GM21381 (cell line): ENCODE measurements around the gene CD38.
"Not testable (repeated sequence)": the region's sequence is repeated elsewhere in the genome, so short reads cannot be mapped to it uniquely, and the experiment has no call there.

Source experiments
- ATAC-seq: cut with Tn5 transposase; IDR thresholded peaks from one replicate; pipeline ENCODE4 v1.9.1; 2021; ENCODE audit warnings: mild to moderate bottlenecking, moderate library complexity; ENCODE audit not compliant: unreplicated experiment

CD38 gene

GRCh38 chr4:15861198-15861597 lies 83.1 kb downstream of the CD38 start:
- ATAC-seq: not testable (repeated sequence)

GRCh38 chr4:15864651-15865566 lies 86.8 kb downstream of the CD38 start:
- ATAC-seq: no peak

DNA sequence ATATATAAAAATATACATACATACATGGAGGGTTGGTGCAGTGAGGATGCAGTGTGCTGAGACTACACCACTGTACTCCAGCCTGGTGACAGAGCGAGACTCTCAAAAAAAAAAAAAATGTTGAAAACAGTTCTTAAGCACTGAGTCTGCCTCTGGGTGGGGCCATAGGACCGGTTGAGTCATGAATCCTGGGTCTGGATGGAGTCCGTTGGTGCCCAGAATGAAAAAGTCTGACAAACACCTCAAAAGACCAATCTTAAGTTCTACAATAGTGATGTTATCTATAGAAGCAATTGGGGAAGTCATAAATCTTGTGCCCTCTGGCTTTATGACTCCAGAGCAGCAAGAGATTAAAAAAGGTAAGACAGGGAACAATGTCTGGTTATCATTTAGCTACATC lies 90.0 kb downstream of the CD38 start:
- no peak for ATAC-seq

- ATAC-seq: no peak
Observed at GRCh38 chr4:15868826-15869413, 90.8 kb downstream of the CD38 start.

DNA sequence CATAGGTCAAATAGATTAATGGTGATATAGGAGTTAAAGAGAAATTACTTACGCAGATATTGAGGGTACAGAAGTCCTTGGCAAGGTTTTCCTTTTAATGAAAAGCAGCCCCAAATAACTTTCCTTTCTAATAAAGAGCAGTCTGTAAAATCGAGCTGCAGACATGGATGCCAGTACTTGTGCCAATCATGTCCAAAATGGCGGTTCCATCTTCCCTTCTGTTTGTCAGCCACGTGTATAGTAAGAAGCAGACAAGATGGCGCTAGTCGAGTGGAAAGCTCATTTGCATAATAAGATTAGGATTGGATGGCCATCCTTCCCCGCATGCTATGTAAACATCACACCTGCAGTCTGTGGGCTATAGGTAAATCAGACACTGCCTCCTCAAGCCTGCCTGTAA lies 92.0 kb downstream of the CD38 start:
- ATAC-seq: no peak

GRCh38 chr4:15870921-15871664 lies 93.0 kb downstream of the CD38 start:
- no peak for ATAC-seq

DNA sequence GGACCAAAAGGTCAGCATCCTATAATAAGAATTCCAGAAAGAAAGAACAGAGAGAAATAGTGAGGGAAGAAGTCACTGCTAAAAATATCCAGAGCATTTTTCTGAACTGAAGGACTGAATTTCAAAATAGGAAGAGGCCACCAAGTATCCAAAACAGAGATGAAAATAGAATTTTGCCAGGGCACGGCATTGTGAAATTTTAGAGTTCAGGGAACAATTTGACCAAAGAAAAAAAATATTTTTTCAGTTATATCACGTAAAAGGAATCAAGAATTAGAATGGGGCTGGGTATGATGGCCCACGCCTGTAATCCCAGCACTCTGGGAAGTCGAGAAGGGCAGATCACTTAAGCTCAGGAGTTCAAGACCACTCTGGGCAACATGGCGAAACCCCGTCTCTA lies 95.0 kb downstream of the CD38 start:
- no peak for ATAC-seq

DNA sequence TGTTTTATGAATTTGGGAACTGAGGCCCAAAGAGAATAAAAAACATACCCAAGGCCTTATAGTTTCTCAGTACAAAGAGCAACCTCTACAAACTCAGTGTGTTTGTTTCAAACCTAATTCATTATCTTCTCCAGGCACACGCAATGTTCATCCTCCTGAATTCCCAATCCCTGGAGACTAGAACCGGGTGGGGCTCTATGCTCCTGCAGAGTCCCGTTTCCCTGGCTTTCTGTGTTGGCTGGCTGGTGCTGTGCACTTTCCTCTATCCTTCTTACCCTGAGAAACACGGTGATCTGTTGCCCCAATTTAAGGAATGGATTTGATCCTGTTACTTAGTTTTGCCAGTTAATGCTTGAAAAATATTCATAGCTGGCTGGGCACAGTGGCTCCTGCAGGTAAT lies 96.5 kb downstream of the CD38 start:
- no peak for ATAC-seq

GRCh38 chr4:15875663-15876460 lies 97.7 kb downstream of the CD38 start:
- ATAC-seq: no peak

DNA sequence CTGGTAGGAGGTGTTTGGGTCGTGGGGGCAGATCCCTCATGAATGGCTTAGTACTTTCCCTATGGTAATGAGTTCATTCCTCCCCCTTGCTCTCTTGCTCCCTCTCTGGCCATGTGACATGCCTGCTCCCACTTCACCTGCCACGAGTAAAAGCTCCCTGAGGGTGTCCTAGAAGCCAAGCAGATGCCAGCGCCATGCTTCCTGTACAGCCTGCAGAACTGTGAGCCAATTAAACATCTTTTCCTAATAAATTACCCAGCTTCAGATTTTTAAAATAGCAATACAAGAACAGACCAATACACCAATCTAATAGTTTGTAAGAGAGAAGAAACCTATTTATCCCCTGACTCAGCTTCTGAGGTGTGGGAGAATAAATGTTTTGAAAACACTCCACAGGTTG lies 99.9 kb downstream of the CD38 start:
- no peak for ATAC-seq

GRCh38 chr4:15881820-15882219 lies 103.7 kb downstream of the CD38 start:
- ATAC-seq: no peak

- peak; percentile 90 for ATAC-seq
Observed at GRCh38 chr4:15882675-15883086, 104.6 kb downstream of the CD38 start.

DNA sequence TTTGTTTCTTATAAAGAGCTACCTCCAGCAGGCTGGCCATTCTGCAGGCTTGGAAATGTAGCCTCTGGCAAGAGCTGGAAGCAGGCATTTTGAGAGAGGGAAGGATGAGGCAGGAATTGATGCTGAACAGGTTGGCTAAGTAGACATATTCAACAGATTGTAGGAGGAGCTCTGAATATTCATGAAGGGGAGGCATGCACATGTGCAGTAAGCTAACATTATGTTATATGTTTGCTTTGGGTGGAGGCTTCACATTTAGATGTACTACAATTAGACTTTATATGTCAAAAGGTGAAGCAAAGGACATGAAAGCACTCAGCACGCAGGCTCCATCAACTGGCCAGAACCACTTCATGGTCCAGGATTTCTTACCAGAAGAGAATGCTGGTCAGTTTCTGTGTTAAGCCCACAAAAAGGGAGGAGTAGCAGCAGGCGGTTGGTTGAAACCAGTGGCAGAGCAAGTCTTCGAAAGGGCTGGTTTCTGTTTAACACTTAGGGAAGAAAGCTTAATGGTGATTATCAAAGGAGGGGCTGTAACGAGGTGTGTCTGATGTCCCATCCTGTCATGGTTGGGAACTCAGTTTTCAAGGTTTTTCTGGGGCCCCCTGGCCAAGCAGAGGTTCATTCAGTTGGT lies 105.6 kb downstream of the CD38 start:
- no peak for ATAC-seq

DNA sequence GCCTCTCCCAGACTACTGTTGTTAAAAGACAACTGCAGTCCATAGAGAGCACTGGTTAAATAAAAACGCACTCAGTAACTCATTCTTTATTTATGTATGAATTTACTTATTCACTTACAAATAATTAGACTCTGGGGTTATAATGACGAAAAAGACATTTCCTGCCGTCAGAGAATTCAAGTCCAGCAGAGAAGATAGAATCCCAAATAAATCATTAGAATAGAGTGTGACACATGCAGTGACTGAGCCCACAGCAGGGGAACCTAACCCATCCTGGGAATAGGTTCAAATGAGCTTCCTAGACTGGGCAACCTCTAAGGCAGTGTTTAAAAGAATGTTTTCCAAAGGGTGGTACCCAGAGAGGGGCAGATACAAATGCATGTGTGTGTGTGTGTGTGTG lies 106.5 kb downstream of the CD38 start:
- no peak for ATAC-seq

DNA sequence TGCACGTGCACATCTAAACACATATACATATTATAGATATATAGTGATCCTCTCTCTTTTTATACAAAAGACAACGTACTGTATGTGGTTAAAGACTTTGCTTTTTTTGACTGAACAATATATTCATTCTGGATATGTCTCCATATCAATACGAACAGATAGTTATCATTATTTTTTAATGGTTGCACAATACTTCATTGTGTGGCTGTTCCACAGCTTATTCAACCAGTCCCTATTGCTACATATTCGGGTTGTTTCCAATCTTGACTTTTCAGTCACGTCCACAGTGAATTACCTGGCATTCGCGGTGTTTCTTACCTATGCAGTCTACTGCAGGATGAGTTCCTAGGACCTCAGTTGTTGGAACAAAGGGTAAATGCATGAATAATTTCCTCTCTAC lies 107.3 kb downstream of the CD38 start:
- ATAC-seq: no peak

DNA sequence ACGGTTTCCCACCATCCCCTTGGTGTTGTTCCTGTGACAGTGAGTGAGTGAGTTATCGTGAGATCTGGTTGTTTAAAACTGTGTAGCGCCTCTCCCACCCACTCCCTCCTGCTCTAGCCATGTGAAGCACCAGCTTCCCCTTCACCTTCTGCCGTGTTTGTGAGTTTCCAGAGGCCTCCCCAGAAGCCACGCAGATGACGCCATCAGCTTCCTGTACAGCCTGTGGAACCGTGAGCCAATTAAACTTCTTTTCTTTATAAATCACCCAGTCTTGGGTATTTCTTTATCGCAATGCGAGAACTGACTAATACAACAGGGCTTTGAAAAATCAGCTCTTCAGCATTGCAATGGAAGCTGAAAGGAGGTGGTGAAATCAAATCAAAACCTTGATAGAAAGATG lies 110.4 kb downstream of the CD38 start:
- no peak for ATAC-seq

DNA sequence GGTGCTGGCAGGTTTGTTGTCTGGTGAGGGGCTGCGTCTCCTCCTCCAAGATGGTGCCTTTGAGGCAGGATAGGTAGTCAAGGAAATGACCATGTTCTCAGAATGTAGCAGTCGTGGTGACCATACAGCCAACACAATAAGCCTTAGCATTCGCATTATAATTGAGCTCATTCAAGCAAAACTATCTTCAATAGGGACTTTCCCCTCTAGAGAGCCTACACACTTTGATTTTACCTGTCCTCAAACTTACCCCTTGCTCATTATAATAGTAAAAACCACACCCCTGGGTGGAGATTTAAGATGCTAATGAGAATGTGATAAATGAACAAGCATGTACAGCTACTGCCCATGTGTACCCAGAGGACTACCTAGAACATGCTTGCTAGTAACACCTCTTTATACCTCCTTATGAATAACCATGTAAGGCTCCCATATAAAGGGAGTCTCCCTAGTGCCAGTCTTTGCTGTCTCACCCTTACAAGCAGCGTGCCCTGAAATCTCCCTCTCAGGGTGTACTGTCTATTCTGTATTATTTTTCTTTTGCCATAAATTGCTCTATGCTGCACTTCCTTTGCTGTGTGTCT lies 112.2 kb downstream of the CD38 start:
- ATAC-seq: no peak

DNA sequence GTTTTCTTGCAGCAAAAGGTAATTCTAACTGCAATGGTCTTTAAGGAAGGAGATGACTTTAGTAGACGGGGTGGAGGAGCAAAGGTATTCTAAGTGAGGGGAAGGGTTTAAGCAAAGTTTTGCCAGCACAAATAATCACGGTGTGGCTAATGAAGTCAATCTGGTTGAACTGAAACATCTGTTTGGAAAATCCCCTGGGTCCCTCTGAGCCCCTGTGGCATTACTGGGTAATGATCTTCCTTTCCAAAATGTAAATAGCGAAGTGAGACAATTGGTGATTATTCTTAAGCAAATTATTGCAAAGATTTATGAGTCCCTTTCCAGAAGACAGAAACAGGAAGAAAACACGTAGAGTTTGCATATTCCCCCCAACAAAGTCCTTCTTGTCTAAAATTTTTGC lies 113.2 kb downstream of the CD38 start:
- peak; percentile 57 for ATAC-seq

- ATAC-seq: no peak
Observed at GRCh38 chr4:15893962-15894361, 115.8 kb downstream of the CD38 start.

GRCh38 chr4:15894393-15894792 lies 116.3 kb downstream of the CD38 start:
- no peak for ATAC-seq
